Neuronal stem cell (in vitro differentiated cells): Measurements from ENCODE around the gene ATP2B3.

Experiments
- DNase-seq: peaks from one replicate; pipeline ENCODE4 v3.0.0-alpha.2; 2013; ENCODE audit warnings: low spot score
- H2AFZ ChIP-seq: one replicate; pipeline ENCODE4 v1.6.1; 2013; ENCODE audit warnings: mild to moderate bottlenecking, low read length, inconsistent platforms
- H2AK5ac ChIP-seq: 2 replicates; pipeline ENCODE4 v1.6.1; 2013; ENCODE audit warnings: low read depth, mild to moderate bottlenecking, inconsistent platforms, low read length, moderate library complexity, mixed read lengths
- H2BK120ac ChIP-seq: 2 replicates; pipeline ENCODE4 v1.6.1; 2013; ENCODE audit warnings: low read depth, mild to moderate bottlenecking, inconsistent platforms, low read length, moderate library complexity, mixed read lengths
- H2BK12ac ChIP-seq: one replicate; pipeline ENCODE4 v1.6.1; 2013; ENCODE audit warnings: low read length, inconsistent platforms
- H2BK15ac ChIP-seq: 2 replicates; pipeline ENCODE4 v1.6.1; 2013; ENCODE audit warnings: mild to moderate bottlenecking, low read length, inconsistent platforms, mixed read lengths
- H2BK5ac ChIP-seq: one replicate; pipeline ENCODE4 v1.6.1; 2013; ENCODE audit warnings: inconsistent platforms, mild to moderate bottlenecking, low read length, moderate library complexity
- H3K14ac ChIP-seq: one replicate; pipeline ENCODE4 v1.6.1; 2013; ENCODE audit warnings: low read length, inconsistent platforms
- H3K18ac ChIP-seq: 2 replicates; pipeline ENCODE4 v1.6.1; 2013; ENCODE audit warnings: low read length, inconsistent platforms
- H3K23ac ChIP-seq: 2 replicates; pipeline ENCODE4 v1.6.1; 2013; ENCODE audit warnings: low read depth, mild to moderate bottlenecking, mixed read lengths, low read length, inconsistent platforms; ENCODE audit not compliant: poor library complexity
- H3K27ac ChIP-seq: replicated peaks from 3 replicates; pipeline ENCODE4 v1.5.1; 2013; ENCODE audit warnings: low read length, inconsistent platforms
- H3K27me3 ChIP-seq, 3 experiments: 2 replicates each; pipeline ENCODE4 v1.6.1; 2013; ENCODE audit warnings: low read length in 3 of 3, mild to moderate bottlenecking in 2 of 3, inconsistent platforms in 1 of 3, low read depth in 1 of 3, mixed read lengths in 1 of 3, moderate library complexity in 1 of 3; ENCODE audit not compliant: control insufficient read depth in 3 of 3, insufficient read depth in 3 of 3
- H3K36me3 ChIP-seq, 2 donors: replicated peaks in 1 of 2; 2 replicates each; pipeline ENCODE4 v1.6.1; 2013; ENCODE audit warnings: low read length in 2 of 2; ENCODE audit not compliant: control insufficient read depth in 2 of 2, insufficient read depth in 2 of 2
- H3K4ac ChIP-seq: 2 replicates; pipeline ENCODE4 v1.6.1; 2013; ENCODE audit warnings: inconsistent platforms, mild to moderate bottlenecking, low read length, moderate library complexity
- H3K4me1 ChIP-seq, 2 donors: 1 replicate in 1 of 2; 2 replicates in 1 of 2; pipeline ENCODE4 v1.6.1; 2013; ENCODE audit warnings: low read length in 2 of 2, low read depth in 1 of 2; ENCODE audit not compliant: control insufficient read depth in 2 of 2, insufficient read depth in 1 of 2
- H3K4me2 ChIP-seq: one replicate; pipeline ENCODE4 v1.6.1; 2013; ENCODE audit warnings: mild to moderate bottlenecking, low read length, inconsistent platforms; ENCODE audit not compliant: insufficient read depth, poor library complexity, severe bottlenecking
- H3K4me3 ChIP-seq, 2 donors: 2 replicates each; pipeline ENCODE4 v1.5.1; 2013; ENCODE audit warnings: low read length in 2 of 2, mild to moderate bottlenecking in 2 of 2, inconsistent platforms in 1 of 2, moderate library complexity in 1 of 2
- H3K79me1 ChIP-seq: one replicate; pipeline ENCODE4 v1.6.1; 2013; ENCODE audit warnings: low read depth, mild to moderate bottlenecking, inconsistent platforms, low read length, moderate library complexity
- H3K9ac ChIP-seq: one replicate; pipeline ENCODE4 v1.6.1; 2013; ENCODE audit warnings: mild to moderate bottlenecking, low read depth, low read length, inconsistent platforms; ENCODE audit not compliant: poor library complexity
- H3K9me3 ChIP-seq, 2 donors: replicated peaks in 1 of 2; 2 replicates each; pipeline versions ENCODE3 to v1.6.1; 2013; ENCODE audit warnings: low read length in 2 of 2, mild to moderate bottlenecking in 2 of 2, inconsistent platforms in 1 of 2, low read depth in 1 of 2, mixed read lengths in 1 of 2, moderate library complexity in 1 of 2; ENCODE audit not compliant: control insufficient read depth in 2 of 2, insufficient read depth in 1 of 2
- H4K8ac ChIP-seq: one replicate; pipeline ENCODE4 v1.6.1; 2013; ENCODE audit warnings: low read depth, mild to moderate bottlenecking, inconsistent platforms, low read length, moderate library complexity
- H4K91ac ChIP-seq: one replicate; pipeline ENCODE4 v1.6.1; 2013; ENCODE audit warnings: low read length, low read depth, mild to moderate bottlenecking, inconsistent platforms; ENCODE audit not compliant: poor library complexity
- WGBS, 2 donors: extraction: QIAGEN DNeasy Blood & Tissue Kit; methylation state at CpG; one replicate each; pipeline ENCODE4 v1.1.7; 2013; ENCODE audit warnings: missing lambda C conversion rate in 2 of 2, mixed read lengths in 1 of 2; ENCODE audit not compliant: insufficient read length in 2 of 2, insufficient replicate concordance in 1 of 2; ENCODE audit errors: extremely low coverage in 2 of 2; 5-methylcytosine and 5-hydroxymethylcytosine counted together

The ATP2B3 gene

GRCh38 chrX:153611298-153612095 is 94.1 kb downstream of the ATP2B3 start:
- H3K23ac ChIP-seq = no peak overlapping the region
- no peaks in the 10 kb centered on the region for H3K79me1 ChIP-seq
- H2BK5ac ChIP-seq = no peak overlapping the region
- H3K4me2 ChIP-seq = no peak overlapping the region
- H3K9ac ChIP-seq = no peak overlapping the region
- peaks cover 0 to 7% of the 10 kb centered on the region in 2 donors for H3K4me1 ChIP-seq
- no peaks in the 10 kb centered on the region for H3K9me3 ChIP-seq
- no CpG with 5 or more reads among the region's 14 CpGs for WGBS, 2 donors
- H3K14ac ChIP-seq = no peak overlapping the region
- H4K91ac ChIP-seq = no peak overlapping the region
- H2AFZ ChIP-seq = peak overlapping the region; percentile 61
- no peak overlapping the region for H3K18ac ChIP-seq
- H2AK5ac ChIP-seq = no peak overlapping the region
- peak overlapping the region; percentile 17 for H4K8ac ChIP-seq
- no peak overlapping the region for H2BK12ac ChIP-seq
- no peak overlapping the region for H3K27ac ChIP-seq
- peaks cover 0 to 72% (median 3%) of the 10 kb centered on the region in 3 experiments for H3K27me3 ChIP-seq
- no peak overlapping the region for H2BK15ac ChIP-seq
- H2BK120ac ChIP-seq = no peak overlapping the region
- no peaks in the 10 kb centered on the region for H3K36me3 ChIP-seq
- H3K4me3 ChIP-seq = no peak overlapping the region
- H3K4ac ChIP-seq = no peak overlapping the region
- no peak for DNase-seq

DNA sequence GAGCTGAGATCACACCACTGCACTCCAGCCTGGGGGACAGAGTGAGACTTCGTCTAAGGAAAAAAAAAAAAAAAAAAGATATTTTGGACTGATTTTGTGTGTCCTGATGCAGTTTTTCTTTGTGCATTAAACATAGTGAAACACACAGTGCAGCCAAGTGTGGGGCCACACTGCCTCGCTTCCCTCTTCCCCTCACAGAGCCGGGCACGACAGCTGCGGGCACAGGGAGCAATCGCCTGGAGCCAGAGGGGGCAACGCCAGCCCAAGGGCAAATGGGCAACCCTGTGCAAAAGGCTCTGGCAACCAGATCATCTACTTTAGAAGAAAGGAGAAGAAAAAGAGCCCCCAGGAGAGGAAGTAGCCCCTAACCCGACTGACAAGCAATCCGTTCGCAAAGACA is 95.0 kb downstream of the ATP2B3 start:
- no peak overlapping the region for H2BK15ac ChIP-seq
- H3K4me3 ChIP-seq = no peak overlapping the region
- no peak overlapping the region for H3K14ac ChIP-seq
- H3K36me3 ChIP-seq = no peaks in the 10 kb centered on the region
- no peak overlapping the region for H3K4me2 ChIP-seq
- no peaks in the 10 kb centered on the region for H3K79me1 ChIP-seq
- H2BK5ac ChIP-seq = no peak overlapping the region
- DNase-seq = no peak
- H3K27me3 ChIP-seq = peaks cover 0 to 72% (median 3%) of the 10 kb centered on the region in 3 experiments
- H3K18ac ChIP-seq = no peak overlapping the region
- no peak overlapping the region for H4K8ac ChIP-seq
- H2AFZ ChIP-seq = no peak overlapping the region
- no peaks in the 10 kb centered on the region for H3K9me3 ChIP-seq
- no peak overlapping the region for H3K4ac ChIP-seq
- no peak overlapping the region for H2AK5ac ChIP-seq
- no peak overlapping the region for H2BK120ac ChIP-seq
- H3K4me1 ChIP-seq = peaks cover 0 to 7% of the 10 kb centered on the region in 2 donors
- H2BK12ac ChIP-seq = no peak overlapping the region
- no peak overlapping the region for H3K23ac ChIP-seq
- WGBS, 2 donors = no CpG with 5 or more reads among the region's 10 CpGs
- H4K91ac ChIP-seq = no peak overlapping the region
- no peak overlapping the region for H3K27ac ChIP-seq
- no peak overlapping the region for H3K9ac ChIP-seq

DNA sequence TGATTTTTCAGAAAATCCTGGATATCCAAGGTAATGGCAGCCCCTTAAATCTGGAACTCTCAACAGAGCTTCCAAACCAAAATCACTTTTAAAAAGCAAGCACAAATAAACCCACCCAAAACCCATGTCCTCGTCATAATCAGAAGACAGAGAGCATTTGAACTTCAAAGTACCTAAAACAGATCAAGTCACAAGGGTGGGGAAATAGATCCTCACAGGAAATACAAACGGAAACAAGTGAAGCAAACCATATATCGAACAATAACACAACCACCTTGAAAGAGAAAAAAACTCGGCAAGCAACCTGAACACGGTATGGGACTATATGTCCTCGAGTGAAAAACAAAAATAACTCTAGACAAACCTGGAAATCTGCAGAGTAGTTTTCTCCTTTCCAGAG is 97.4 kb downstream of the ATP2B3 start:
- peaks cover 0 to 7% of the 10 kb centered on the region in 2 donors for H3K4me1 ChIP-seq
- no peaks in the 10 kb centered on the region for H3K36me3 ChIP-seq
- H3K27me3 ChIP-seq = peaks cover 0 to 75% (median 0%) of the 10 kb centered on the region in 3 experiments
- H3K9me3 ChIP-seq = no peaks in the 10 kb centered on the region
- no peaks in the 10 kb centered on the region for H3K79me1 ChIP-seq
- no peak overlapping the region for H3K18ac ChIP-seq
- H2BK12ac ChIP-seq = no peak overlapping the region
- H3K4me3 ChIP-seq = no peak overlapping the region
- H2AFZ ChIP-seq = no peak overlapping the region
- H3K27ac ChIP-seq = no peak overlapping the region
- H2BK15ac ChIP-seq = no peak overlapping the region
- no peak for DNase-seq
- H3K23ac ChIP-seq = no peak overlapping the region
- H3K9ac ChIP-seq = no peak overlapping the region
- no peak overlapping the region for H2BK5ac ChIP-seq
- H2BK120ac ChIP-seq = no peak overlapping the region
- WGBS, 2 donors = no CpG with 5 or more reads among the region's 6 CpGs
- H4K91ac ChIP-seq = no peak overlapping the region
- no peak overlapping the region for H2AK5ac ChIP-seq
- no peak overlapping the region for H3K4me2 ChIP-seq
- H4K8ac ChIP-seq = no peak overlapping the region
- no peak overlapping the region for H3K4ac ChIP-seq
- H3K14ac ChIP-seq = no peak overlapping the region

DNA sequence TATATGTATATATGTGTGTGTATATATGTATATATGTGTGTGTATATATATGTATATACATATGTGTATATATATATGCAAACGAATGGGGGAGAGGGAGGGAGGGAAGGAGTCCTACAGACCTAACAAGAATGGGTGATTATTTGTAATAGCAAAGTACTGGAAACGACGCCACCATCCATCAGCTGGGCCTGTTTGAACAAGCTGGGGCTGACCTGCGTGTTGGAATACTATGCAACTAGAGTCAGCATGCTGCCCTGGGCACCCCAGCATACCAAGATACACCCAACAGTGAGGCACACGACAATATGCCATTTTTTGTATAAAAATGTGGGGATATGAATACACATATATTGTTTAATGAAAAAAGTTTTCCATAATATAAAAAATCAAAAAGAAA is 103.1 kb downstream of the ATP2B3 start:
- H3K23ac ChIP-seq = no peak overlapping the region
- no peak overlapping the region for H3K4me2 ChIP-seq
- no peak overlapping the region for H2AFZ ChIP-seq
- no peaks in the 10 kb centered on the region for H3K79me1 ChIP-seq
- DNase-seq = no peak
- no peak overlapping the region for H3K9ac ChIP-seq
- WGBS, 2 donors = no CpG with 5 or more reads among the region's 5 CpGs
- H3K18ac ChIP-seq = no peak overlapping the region
- H2BK5ac ChIP-seq = no peak overlapping the region
- H2BK12ac ChIP-seq = no peak overlapping the region
- H3K4me1 ChIP-seq = no peaks in the 10 kb centered on the region
- H3K4ac ChIP-seq = no peak overlapping the region
- H3K27ac ChIP-seq = no peak overlapping the region
- H4K8ac ChIP-seq = no peak overlapping the region
- no peak overlapping the region for H2AK5ac ChIP-seq
- no peaks in the 10 kb centered on the region for H3K9me3 ChIP-seq
- H2BK15ac ChIP-seq = no peak overlapping the region
- H3K36me3 ChIP-seq = no peaks in the 10 kb centered on the region
- no peak overlapping the region for H3K4me3 ChIP-seq
- H3K14ac ChIP-seq = no peak overlapping the region
- no peak overlapping the region for H2BK120ac ChIP-seq
- no peak overlapping the region for H4K91ac ChIP-seq
- H3K27me3 ChIP-seq = peaks cover 0 to 72% (median 0%) of the 10 kb centered on the region in 3 experiments
